ENCODE data around the gene TMEM247. TPM values are rescaled to one million over a fixed set of nuclear protein-coding genes. Genes with fewer than 3 reads are reported as not detected.

The TMEM247 gene
- not detected for polyA plus RNA-seq (2012; ENCODE audit: low read depth, missing spikeins)

DNA sequence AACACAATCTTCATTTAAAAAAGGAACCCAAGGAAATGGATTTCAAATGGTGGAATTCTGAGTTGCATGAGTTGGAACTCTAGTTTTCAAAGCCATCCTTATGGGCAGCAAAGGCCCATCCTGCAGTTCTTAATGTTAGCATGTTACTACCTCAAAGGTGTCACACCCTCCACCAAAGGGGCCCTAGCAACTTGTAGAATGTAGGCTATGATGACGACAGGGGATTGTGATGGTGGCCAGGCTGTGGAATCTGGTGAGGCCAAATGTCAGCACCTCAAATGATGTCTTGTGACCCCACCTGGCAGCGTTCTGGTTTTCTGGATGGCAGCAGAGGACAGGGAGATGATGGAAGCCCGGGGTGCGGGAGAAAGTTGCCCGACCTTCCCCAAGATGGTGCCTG is at the start of gene TMEM247:
TSS of gene TMEM247 (plus strand) at position 301 of the 400 bp plus-strand sequence.
- no peak for DNase-seq (ENCODE audit: insufficient read length, low spot score)
- no peak for FAIRE-seq
- TF ChIP-seq TAF1 (IDR thresholded peaks at IDR 0.05; ENCODE audit: low read depth, low read length) = no peak
- TF ChIP-seq POLR2A (IDR thresholded peaks at IDR 0.05; ENCODE audit: low read depth, low read length) = no peak
- TF ChIP-seq SPI1 (IDR thresholded peaks at IDR 0.05; ENCODE audit: low read depth, low read length) = no peak
- TF ChIP-seq PAX5 (IDR thresholded peaks at IDR 0.05; ENCODE audit: insufficient read depth, low read length, severe bottlenecking) = no peak
- no peak for TF ChIP-seq POU2F2 (IDR thresholded peaks at IDR 0.05; ENCODE audit: low read depth, low read length)
- no peak for TF ChIP-seq POLR2AphosphoS5 (IDR thresholded peaks at IDR 0.05; ENCODE audit: low read depth, low read length)

DNA sequence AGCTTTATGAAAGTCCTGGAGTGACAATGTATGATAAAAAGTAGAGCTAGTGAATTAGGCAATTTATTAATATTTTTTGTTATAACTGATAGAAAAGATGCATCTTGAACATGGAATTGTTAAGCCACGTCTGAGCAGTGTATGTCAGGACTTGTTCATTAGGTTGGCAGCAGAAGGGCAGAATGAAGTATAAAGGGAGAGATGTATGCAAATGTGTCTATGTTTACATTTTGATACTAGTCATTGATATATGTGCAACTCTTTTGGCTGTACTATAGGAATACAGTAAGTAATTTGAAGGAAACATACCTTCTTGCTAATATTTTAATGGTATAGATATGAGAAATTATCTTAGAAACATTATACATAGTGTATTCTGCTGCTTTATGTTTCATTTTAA is 49.0 kb upstream of the TMEM247 start:
- DNase-seq (ENCODE audit: insufficient read length, low spot score) (no peak), FAIRE-seq (no peak)
- TF ChIP-seq POLR2AphosphoS5 (IDR thresholded peaks at IDR 0.05; ENCODE audit: low read depth, low read length) = no peak
- no peak for TF ChIP-seq POLR2A (IDR thresholded peaks at IDR 0.05; ENCODE audit: low read depth, low read length)
- TF ChIP-seq TAF1 (IDR thresholded peaks at IDR 0.05; ENCODE audit: low read depth, low read length) = no peak

DNA sequence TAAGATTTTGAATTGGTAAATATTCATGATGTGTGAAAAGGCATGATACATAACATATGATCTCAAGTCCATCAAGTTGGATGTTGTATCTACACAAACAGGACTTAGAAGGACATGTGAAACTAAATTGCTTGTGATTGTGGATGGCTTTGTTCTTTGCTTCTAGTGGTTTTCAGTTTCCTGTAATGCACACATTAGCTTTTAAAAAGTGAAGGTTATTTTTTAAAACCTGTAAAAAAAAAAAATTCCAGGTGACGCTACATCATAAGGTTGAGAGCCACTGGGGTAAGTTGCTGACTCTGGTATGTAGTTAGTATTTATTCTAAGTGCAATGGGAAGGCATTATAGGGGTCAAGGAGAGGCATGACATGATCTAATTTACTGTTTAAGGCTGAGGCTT is 48.4 kb upstream of the TMEM247 start:
- FAIRE-seq (no peak), DNase-seq (ENCODE audit: insufficient read length, low spot score) (no peak)
- TF ChIP-seq SPI1 (IDR thresholded peaks at IDR 0.05; ENCODE audit: low read depth, low read length) = no peak

DNA sequence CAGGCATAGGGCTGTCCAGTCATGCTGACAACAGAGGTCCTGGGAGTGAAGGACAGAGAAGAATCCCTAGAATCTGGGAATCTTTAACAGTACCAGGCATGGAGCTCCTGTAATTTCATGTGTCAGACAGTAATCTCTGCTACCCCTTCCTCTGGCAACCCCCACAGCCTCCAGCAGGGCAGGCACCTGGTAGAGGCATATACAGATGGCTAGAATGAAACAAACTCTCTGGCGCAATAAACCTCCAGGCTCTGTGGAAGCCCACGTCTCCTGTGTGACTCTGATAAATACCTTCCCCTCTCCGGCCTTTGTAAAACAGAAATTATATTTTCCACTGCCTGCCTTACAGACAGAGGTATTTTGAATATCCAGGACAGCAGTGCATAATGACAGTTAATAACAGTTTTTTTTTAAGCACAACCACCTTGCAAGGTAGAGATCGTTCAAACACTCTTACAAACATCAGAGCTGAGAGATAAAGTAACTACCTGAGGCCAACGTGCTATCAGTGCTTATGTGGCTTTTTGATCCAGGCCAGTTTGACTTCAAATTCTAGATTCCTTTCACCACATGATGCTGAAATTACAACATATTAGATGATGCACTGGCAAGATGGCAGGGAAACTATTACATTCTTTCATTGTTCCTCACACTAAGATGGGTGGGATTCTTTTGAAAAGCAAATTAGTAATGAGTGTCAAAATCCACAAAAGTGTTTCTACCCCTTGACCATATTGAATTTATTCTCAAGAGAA is 47.7 kb upstream of the TMEM247 start:
- DNase-seq (ENCODE audit: insufficient read length, low spot score) = no peak
- TF ChIP-seq POU2F2 (IDR thresholded peaks at IDR 0.05; ENCODE audit: low read depth, low read length) (no peak), TAF1 (IDR thresholded peaks at IDR 0.05; ENCODE audit: low read depth, low read length) (no peak), PAX5 (IDR thresholded peaks at IDR 0.05; ENCODE audit: insufficient read depth, low read length, severe bottlenecking) (no peak), POLR2AphosphoS5 (IDR thresholded peaks at IDR 0.05; ENCODE audit: low read depth, low read length) (no peak), POLR2A (IDR thresholded peaks at IDR 0.05; ENCODE audit: low read depth, low read length) (no peak), SPI1 (IDR thresholded peaks at IDR 0.05; ENCODE audit: low read depth, low read length) (no peak)
- no peak for FAIRE-seq

DNA sequence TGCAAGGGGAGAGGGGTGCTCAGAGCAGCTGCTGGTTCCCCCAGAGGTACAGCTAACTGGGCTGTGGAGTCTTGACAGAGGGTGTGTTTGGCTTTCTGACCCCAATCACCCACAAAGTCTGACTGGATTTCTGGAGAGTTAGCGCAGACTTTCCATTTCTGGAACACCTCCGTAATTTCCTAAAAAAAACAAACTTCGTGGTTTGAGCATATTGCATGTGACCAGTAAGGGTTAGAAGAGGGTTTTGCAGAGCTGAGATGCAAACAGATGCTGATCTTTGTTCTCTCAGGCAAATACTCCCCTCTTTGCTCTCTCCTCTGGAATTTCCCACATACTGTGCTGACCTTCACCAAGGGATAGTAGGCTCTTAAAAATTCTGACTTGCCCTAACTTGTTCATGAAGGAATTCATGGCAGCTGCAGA is 44.5 kb upstream of the TMEM247 start:
- DNase-seq (ENCODE audit: insufficient read length, low spot score) (no peak), FAIRE-seq (no peak)
- TF ChIP-seq PAX5 (IDR thresholded peaks at IDR 0.05; ENCODE audit: insufficient read depth, low read length, severe bottlenecking) (no peak), POU2F2 (IDR thresholded peaks at IDR 0.05; ENCODE audit: low read depth, low read length) (no peak), POLR2A (IDR thresholded peaks at IDR 0.05; ENCODE audit: low read depth, low read length) (no peak), SPI1 (IDR thresholded peaks at IDR 0.05; ENCODE audit: low read depth, low read length) (no peak), POLR2AphosphoS5 (IDR thresholded peaks at IDR 0.05; ENCODE audit: low read depth, low read length) (no peak), TAF1 (IDR thresholded peaks at IDR 0.05; ENCODE audit: low read depth, low read length) (no peak)

DNA sequence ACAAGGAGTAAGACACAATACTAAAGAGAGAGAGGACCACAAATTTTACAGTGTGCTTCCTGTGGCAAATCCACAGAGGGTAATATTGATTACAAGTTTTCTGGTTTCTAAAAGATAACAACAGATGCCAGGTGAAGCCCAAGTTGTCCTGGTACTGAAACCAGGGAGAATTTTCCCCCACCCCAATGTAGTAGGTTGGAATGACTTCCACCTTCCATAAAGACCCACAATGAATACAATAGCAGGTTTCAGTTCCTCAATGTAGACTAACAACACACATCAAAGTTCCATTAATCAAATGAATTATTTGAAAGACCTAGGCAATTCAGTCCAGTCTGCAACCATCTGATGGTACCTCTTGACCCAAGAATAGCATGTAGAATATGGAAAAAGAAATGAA is 44.0 kb upstream of the TMEM247 start:
- no peak for FAIRE-seq
- DNase-seq (ENCODE audit: insufficient read length, low spot score) = no peak
- peak; percentile 89 for TF ChIP-seq SPI1 (IDR thresholded peaks at IDR 0.05; ENCODE audit: low read depth, low read length)
- TF ChIP-seq POLR2A (IDR thresholded peaks at IDR 0.05; ENCODE audit: low read depth, low read length) = no peak

DNA sequence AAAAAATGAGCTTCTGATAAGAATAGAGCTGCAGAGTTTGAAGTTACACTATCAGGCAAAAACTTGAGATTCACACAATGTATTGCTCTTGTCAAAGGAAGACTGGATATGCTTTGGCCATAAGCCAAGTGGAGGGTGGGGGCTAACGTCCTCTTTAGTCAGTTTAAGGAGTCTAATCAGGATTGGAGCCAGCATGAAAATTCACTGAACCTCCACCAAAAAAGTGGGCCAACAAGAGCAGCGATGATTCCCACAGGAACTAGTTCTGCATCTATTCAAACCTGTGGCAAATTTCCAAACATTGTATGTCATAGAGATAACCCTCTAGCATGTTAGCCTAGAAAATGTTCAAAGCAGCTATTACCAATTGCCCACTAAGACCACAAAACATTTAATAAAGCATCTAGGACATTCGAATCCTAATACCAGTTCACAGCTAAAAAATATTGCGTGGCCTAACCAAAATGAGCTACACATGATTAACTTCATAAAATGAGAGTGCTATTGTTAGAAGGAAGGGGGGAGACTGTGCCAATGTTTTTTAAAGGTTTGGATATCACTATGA is 43.5 kb upstream of the TMEM247 start:
- TF ChIP-seq POLR2A (IDR thresholded peaks at IDR 0.05; ENCODE audit: low read depth, low read length) = no peak
- TF ChIP-seq POLR2AphosphoS5 (IDR thresholded peaks at IDR 0.05; ENCODE audit: low read depth, low read length) = no peak
- TF ChIP-seq POU2F2 (IDR thresholded peaks at IDR 0.05; ENCODE audit: low read depth, low read length) = no peak
- no peak for TF ChIP-seq SPI1 (IDR thresholded peaks at IDR 0.05; ENCODE audit: low read depth, low read length)
- TF ChIP-seq TAF1 (IDR thresholded peaks at IDR 0.05; ENCODE audit: low read depth, low read length) = no peak
- TF ChIP-seq PAX5 (IDR thresholded peaks at IDR 0.05; ENCODE audit: insufficient read depth, low read length, severe bottlenecking) = no peak
- FAIRE-seq (no peak), DNase-seq (ENCODE audit: insufficient read length, low spot score) (no peak)

DNA sequence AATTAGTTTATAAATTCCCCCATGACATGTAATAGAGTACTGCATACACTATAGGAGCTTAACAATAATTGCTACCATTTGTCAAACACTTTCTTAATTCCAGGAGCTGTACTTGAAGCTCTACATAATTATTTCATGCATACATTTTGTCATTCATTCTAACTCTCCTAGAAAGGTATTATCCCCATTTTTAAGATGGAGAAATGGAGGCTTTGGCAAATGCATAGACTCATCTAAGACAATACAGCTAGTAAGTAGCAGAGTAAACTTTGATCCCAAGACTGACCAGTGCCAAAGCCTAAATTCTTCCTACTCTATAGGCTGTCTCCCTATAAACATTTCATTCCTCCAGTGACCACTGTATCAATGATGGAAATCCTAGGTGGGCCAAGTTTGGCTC is 42.6 kb upstream of the TMEM247 start:
- TF ChIP-seq POLR2A (IDR thresholded peaks at IDR 0.05; ENCODE audit: low read depth, low read length) = no peak
- no peak for TF ChIP-seq PAX5 (IDR thresholded peaks at IDR 0.05; ENCODE audit: insufficient read depth, low read length, severe bottlenecking)
- no peak for TF ChIP-seq SPI1 (IDR thresholded peaks at IDR 0.05; ENCODE audit: low read depth, low read length)
- no peak for TF ChIP-seq POLR2AphosphoS5 (IDR thresholded peaks at IDR 0.05; ENCODE audit: low read depth, low read length)
- TF ChIP-seq POU2F2 (IDR thresholded peaks at IDR 0.05; ENCODE audit: low read depth, low read length) = no peak
- no peak for TF ChIP-seq TAF1 (IDR thresholded peaks at IDR 0.05; ENCODE audit: low read depth, low read length)
- FAIRE-seq (no peak), DNase-seq (ENCODE audit: insufficient read length, low spot score) (no peak)

DNA sequence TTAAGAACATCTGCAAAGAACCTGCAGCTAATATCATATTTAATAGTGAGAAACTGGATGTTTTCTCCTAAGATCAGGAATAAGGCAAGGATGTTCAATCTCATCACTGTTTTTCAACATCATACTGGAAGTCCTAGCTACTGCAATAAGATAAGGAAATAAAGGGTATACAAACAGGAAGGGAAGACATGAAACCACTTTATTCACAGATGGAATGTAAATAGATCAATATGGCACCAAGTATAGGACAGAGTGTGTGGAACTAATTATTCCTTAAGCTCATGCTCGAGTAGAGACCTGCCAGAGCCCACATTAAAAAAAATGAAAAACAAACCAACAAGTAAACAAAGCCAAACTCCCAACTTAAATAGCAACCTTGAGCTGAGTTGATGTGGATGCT is 41.3 kb upstream of the TMEM247 start:
- TF ChIP-seq TAF1 (IDR thresholded peaks at IDR 0.05; ENCODE audit: low read depth, low read length) (no peak), SPI1 (IDR thresholded peaks at IDR 0.05; ENCODE audit: low read depth, low read length) (no peak), POLR2AphosphoS5 (IDR thresholded peaks at IDR 0.05; ENCODE audit: low read depth, low read length) (no peak), POU2F2 (IDR thresholded peaks at IDR 0.05; ENCODE audit: low read depth, low read length) (no peak)
- DNase-seq (ENCODE audit: insufficient read length, low spot score) = no peak
- no peak for FAIRE-seq

DNA sequence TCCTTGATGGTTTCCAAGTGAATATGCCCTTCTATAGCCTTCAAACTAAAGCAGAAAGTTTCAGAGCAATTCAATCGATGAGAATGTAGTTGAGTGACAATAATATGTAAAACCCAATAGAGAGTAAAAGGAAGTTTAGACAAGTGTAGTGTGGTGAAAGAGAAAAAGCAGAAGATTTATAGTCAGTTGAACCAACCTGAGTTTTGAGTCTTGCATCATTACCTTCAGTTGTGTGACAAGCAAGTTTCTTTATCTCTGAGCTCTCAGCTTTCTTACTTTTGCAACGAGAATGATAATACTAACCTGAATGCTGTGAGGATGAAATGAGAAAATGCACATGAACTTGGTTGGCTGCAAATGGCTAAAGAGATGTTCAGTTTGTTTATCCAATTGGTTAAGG is 40.6 kb upstream of the TMEM247 start:
- no peak for TF ChIP-seq TAF1 (IDR thresholded peaks at IDR 0.05; ENCODE audit: low read depth, low read length)
- no peak for TF ChIP-seq POLR2A (IDR thresholded peaks at IDR 0.05; ENCODE audit: low read depth, low read length)
- no peak for TF ChIP-seq POLR2AphosphoS5 (IDR thresholded peaks at IDR 0.05; ENCODE audit: low read depth, low read length)
- no peak for TF ChIP-seq PAX5 (IDR thresholded peaks at IDR 0.05; ENCODE audit: insufficient read depth, low read length, severe bottlenecking)
- no peak for DNase-seq (ENCODE audit: insufficient read length, low spot score)
- FAIRE-seq = no peak

Measured in GM12891 (cell line).